ENCODE results near the gene SELENOK. TPM values are rescaled to one million over a fixed set of nuclear protein-coding genes. Genes with fewer than 3 reads are reported as not detected.
A peak's percentile ranks its signal among the peaks of the same experiment; 100 is the strongest.

The SELENOK gene
- total RNA-seq, 2 donors from 2014 or later, result 60.3 to 77.0 TPM

GRCh38 chr3:53844262-53845102 is 47.2 kb downstream of the SELENOK start:
- Mint-ChIP-seq H3K9me3 (no peaks in the 10 kb centered on the region), H3K27ac (no peak overlapping the region), H3K4me1 (ENCODE audit: low read depth) (no peaks in the 10 kb centered on the region), H3K27me3 (ENCODE audit: low read depth) (peaks cover 66% of the 10 kb centered on the region), H3K36me3 (ENCODE audit: insufficient read depth in 2 of 2) (peaks cover 0 to 1% of the 10 kb centered on the region in 2 donors), H3K4me3 (peak overlapping the region in 1 of 2 donors; percentile 70)
- ATAC-seq (replicated peaks in 1 of 2), result no peak
- no peak for DNase-seq

GRCh38 chr3:53843195-53844177 is 48.2 kb downstream of the SELENOK start:
- Mint-ChIP-seq H3K27ac (no peak overlapping the region), H3K36me3 (ENCODE audit: insufficient read depth in 2 of 2) (peaks cover 0 to 1% of the 10 kb centered on the region in 2 donors), H3K4me3 (no peak overlapping the region), H3K9me3 (no peaks in the 10 kb centered on the region), H3K27me3 (ENCODE audit: low read depth) (peaks cover 66% of the 10 kb centered on the region), H3K4me1 (ENCODE audit: low read depth) (no peaks in the 10 kb centered on the region)
- ATAC-seq (replicated peaks in 1 of 2), result no peak
- DNase-seq, result no peak

DNA sequence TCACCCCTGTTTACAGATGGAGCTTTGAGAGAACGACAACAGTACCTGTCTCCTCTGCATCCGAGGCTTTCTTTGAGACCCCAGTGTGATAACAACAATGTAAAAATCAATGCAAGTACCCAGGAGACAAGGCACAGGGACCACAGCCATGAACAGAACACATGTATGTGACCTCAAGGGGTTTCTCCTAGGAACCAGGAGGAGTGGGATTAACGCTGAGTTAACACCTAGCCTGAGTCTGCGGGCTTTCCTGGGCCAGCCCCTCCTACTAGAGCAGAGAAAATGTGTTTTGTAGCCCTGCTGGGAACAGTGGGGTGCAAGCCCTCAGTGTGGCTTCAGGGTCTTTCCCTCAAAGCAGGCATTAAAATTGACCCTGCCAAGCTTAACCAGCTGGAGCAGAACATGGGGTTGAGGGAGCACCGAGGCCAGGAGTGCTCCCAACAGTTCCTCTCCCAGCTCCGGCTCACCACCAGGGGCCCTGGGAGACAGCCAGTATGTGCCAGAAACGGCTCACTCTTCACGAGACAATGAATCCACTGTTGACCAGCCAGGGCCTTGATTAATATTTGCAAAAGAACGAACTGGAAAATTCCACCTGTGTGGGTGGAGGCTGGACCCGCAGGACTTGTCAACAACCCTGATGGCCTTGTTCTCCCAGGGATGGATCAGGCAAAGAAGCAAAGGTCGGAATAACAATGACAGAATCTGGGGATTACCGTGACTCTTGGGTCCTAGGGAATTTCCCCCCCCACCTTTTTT is 49.0 kb downstream of the SELENOK start:
- H3K4me1 Mint-ChIP-seq (ENCODE audit: low read depth), result no peaks in the 10 kb centered on the region

DNA sequence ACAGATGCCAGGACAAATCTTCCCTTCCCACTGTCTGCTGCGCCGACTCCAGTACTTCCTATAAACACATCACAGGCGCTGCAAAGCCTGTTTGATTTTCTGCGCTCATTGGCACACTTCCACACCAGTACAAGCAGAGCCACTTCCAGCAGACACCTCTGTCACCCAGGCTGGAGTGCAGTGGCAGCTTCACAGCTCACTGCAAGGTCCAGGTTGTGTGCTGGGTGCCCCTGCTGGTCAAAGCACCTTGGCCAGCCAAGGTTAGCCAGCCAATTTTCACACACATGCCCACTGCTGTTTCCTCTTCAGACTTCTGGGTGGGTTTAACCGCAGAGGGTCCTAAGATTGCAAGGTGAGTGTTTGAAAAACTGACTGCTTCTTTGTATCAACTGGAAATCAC is 50.4 kb downstream of the SELENOK start:
- H3K9me3 Mint-ChIP-seq, result no peaks in the 10 kb centered on the region
- H3K27ac Mint-ChIP-seq, result no peak overlapping the region
- H3K27me3 Mint-ChIP-seq (ENCODE audit: low read depth), result peaks cover 48% of the 10 kb centered on the region
- H3K36me3 Mint-ChIP-seq (ENCODE audit: insufficient read depth in 2 of 2), result no peaks in the 10 kb centered on the region
- no peak for DNase-seq
- no peak overlapping the region for H3K4me3 Mint-ChIP-seq
- ATAC-seq (replicated peaks in 1 of 2), result no peak
- H3K4me1 Mint-ChIP-seq (ENCODE audit: low read depth), result no peaks in the 10 kb centered on the region

More for the DNA sequence above, 49.0 kb downstream of the SELENOK start:
- H3K27ac Mint-ChIP-seq, result no peak overlapping the region
- H3K27me3 Mint-ChIP-seq (ENCODE audit: low read depth), result peaks cover 59% of the 10 kb centered on the region
- H3K9me3 Mint-ChIP-seq, result no peaks in the 10 kb centered on the region
- ATAC-seq (replicated peaks in 1 of 2), result no peak
- no peak for DNase-seq
- no peak overlapping the region for H3K4me3 Mint-ChIP-seq
- peaks cover 0 to 1% of the 10 kb centered on the region in 2 donors for H3K36me3 Mint-ChIP-seq (ENCODE audit: insufficient read depth in 2 of 2)

- ATAC-seq (replicated peaks in 1 of 2) (peak in 1 of 2 donors; percentile 53), DNase-seq (peak in 1 of 2 donors; percentile 19)
- Mint-ChIP-seq H3K4me1 (ENCODE audit: low read depth) (no peaks in the 10 kb centered on the region), H3K27ac (no peak overlapping the region), H3K27me3 (ENCODE audit: low read depth) (peaks cover 19% of the 10 kb centered on the region), H3K4me3 (no peak overlapping the region), H3K36me3 (ENCODE audit: insufficient read depth in 2 of 2) (no peaks in the 10 kb centered on the region), H3K9me3 (no peaks in the 10 kb centered on the region)
Measured at GRCh38 chr3:53837331-53837730, 54.3 kb downstream of the SELENOK start.

DNA sequence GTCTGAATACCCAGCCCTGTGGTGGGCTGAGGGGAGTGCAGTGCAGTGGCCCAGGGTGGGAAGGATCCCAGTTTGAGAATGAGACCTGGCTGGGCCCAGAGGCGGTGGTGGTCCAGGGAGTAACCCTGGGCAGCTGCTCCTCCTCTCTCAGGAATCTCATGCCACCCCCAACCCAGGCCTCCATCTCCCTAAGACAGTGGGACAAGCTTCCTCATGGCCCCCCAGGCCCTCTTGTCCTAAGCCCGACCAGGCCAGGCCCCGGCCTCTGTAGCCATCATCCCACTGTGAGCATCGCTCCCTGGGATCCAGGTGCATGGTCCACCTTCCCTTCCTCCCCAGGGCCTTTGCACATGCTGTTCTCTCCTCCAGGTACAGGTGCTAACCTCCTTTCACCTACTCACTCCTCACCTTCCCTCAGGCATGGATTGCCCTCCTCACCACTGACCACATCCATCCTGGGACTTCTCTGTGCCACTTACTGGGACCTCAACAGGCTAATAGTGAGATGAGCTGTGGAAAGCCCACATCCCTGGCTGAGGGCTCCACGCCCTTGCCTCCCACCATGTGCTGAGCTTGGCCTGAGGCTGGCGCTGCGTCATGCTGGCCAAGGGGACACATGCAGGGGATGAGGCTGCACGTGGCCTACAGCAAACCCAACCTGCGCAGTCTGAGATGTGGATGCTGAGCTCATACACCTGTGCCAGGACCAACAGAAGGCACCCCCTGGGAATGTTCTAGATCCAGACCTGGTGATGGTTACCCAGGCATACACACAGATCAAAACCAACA is 55.4 kb downstream of the SELENOK start:
- DNase-seq (no peak), ATAC-seq (replicated peaks in 1 of 2) (no peak)
- H3K36me3 Mint-ChIP-seq (ENCODE audit: insufficient read depth in 2 of 2), result no peaks in the 10 kb centered on the region
- no peak overlapping the region for H3K27ac Mint-ChIP-seq
- H3K4me1 Mint-ChIP-seq (ENCODE audit: low read depth), result no peaks in the 10 kb centered on the region
- no peaks in the 10 kb centered on the region for H3K9me3 Mint-ChIP-seq
- H3K4me3 Mint-ChIP-seq, result no peak overlapping the region
- peaks cover 19% of the 10 kb centered on the region for H3K27me3 Mint-ChIP-seq (ENCODE audit: low read depth)

DNA sequence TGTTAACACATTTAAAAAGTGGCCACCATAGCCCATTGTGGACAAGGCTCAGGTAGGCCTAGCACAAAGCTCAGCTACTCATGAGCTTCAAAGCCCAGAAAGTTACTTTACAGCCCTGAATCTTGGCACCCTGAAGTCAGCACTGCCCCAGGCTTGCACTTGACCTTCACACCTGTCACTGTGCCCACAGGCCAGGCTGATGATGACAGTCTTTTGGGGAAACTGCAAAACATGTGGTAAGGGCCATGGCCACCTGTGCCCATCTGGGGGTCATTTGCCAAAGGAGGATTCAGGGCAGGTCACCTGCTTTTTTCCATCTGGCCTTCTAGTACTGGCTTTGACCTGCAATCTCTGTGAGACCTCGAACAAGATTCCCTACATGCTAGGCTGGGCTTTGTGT is 56.4 kb downstream of the SELENOK start:
- DNase-seq, result no peak
- H3K36me3 Mint-ChIP-seq (ENCODE audit: insufficient read depth in 2 of 2), result no peaks in the 10 kb centered on the region
- H3K27me3 Mint-ChIP-seq (ENCODE audit: low read depth), result peaks cover 14% of the 10 kb centered on the region
- no peak for ATAC-seq (replicated peaks in 1 of 2)
- H3K4me3 Mint-ChIP-seq, result no peak overlapping the region
- H3K9me3 Mint-ChIP-seq, result no peaks in the 10 kb centered on the region
- no peaks in the 10 kb centered on the region for H3K4me1 Mint-ChIP-seq (ENCODE audit: low read depth)
- H3K27ac Mint-ChIP-seq, result no peak overlapping the region

GRCh38 chr3:53834429-53835095 is 57.1 kb downstream of the SELENOK start:
- ATAC-seq (replicated peaks in 1 of 2), result no peak
- no peak for DNase-seq
- H3K27ac Mint-ChIP-seq, result no peak overlapping the region
- H3K4me3 Mint-ChIP-seq, result no peak overlapping the region
- peaks cover 7% of the 10 kb centered on the region for H3K27me3 Mint-ChIP-seq (ENCODE audit: low read depth)
- no peaks in the 10 kb centered on the region for H3K4me1 Mint-ChIP-seq (ENCODE audit: low read depth)
- no peaks in the 10 kb centered on the region for H3K9me3 Mint-ChIP-seq
- no peaks in the 10 kb centered on the region for H3K36me3 Mint-ChIP-seq (ENCODE audit: insufficient read depth in 2 of 2)

Other genes starting within 250 kb of the SELENOK start
- gene CHDH, start 45.4 kb downstream of the SELENOK start, total RNA-seq, result under 1 TPM; 0.69 to 0.89 TPM
- 1 to 10 TPM in 1 of 2 donors, under 1 TPM in 1; 0.26 to 2.1 TPM for gene IL17RB, start 45.3 kb downstream of the SELENOK start, total RNA-seq
- gene ACTR8, start 9.7 kb downstream of the SELENOK start, total RNA-seq, result 10 to 100 TPM; 39.2 to 47.2 TPM
- not detected for gene CACNA2D3, start 230.7 kb upstream of the SELENOK start, total RNA-seq